ENCODE measurements around the gene ATXN1. TPM values are rescaled to one million over a fixed set of nuclear protein-coding genes. Genes with fewer than 3 reads are reported as not detected.

Gene ATXN1
- polyA plus RNA-seq, 1 donor (not counting 4 experiments of a cell fraction or from before 2014, with no cell fraction given), result 9.7 TPM

DNA sequence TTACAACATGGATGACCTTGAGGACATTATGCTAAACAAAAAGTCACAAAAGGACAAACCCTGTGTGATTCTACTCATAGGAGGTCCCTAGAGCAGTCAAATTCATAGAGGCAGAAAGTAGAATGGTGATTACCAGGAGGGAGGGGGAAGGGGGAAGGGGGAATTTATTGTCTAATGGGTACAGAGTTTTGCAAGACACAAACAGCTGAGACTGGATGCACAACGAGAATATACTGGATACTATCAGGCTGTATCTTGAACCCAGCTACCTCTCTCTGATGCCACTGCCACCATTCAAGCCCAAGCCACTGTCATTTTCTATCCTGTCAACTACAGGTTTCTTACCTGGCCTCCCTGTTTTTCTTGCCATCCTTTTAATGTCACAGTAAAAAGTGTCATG is 252.3 kb downstream of the ATXN1 start:
- Histone ChIP-seq H3K4me1 (ENCODE audit: control insufficient read depth, extremely low read depth, insufficient read depth, low read length) (peaks cover 16% of the 10 kb centered on the region), H3K9me1 (ENCODE audit: control insufficient read depth, extremely low read depth, insufficient read depth, low read length) (no peaks in the 10 kb centered on the region), H3K4me2 (ENCODE audit: control insufficient read depth, extremely low read depth, insufficient read depth, low read depth, low read length) (no peak overlapping the region), H2AFZ (ENCODE audit: control insufficient read depth, low read length) (no peak overlapping the region), H3K4me3 (ENCODE audit: control insufficient read depth in 2 of 3, extremely low read depth in 1 of 3, insufficient read depth in 2 of 3, low read depth in 1 of 3, low read length in 3 of 3) (no peak overlapping the region), H3K79me2 (ENCODE audit: control insufficient read depth, insufficient read depth, low read length) (no peaks in the 10 kb centered on the region), H3K9me3 (ENCODE audit: control insufficient read depth, low read depth, low read length) (no peaks in the 10 kb centered on the region), H3K27ac (ENCODE audit: control insufficient read depth, insufficient read depth, low read length) (no peak overlapping the region), H3K27me3 (ENCODE audit: control insufficient read depth, extremely low read depth, insufficient read depth, low read length) (no peaks in the 10 kb centered on the region), H3K36me3 (ENCODE audit: control insufficient read depth in 2 of 2, extremely low read depth in 1 of 2, insufficient read depth in 2 of 2, low read length in 2 of 2) (peaks cover 0 to 3% of the 10 kb centered on the region in 2 experiments), H3K9ac (ENCODE audit: control insufficient read depth, extremely low read depth, insufficient read depth, low read length) (no peak overlapping the region), H4K20me1 (ENCODE audit: control insufficient read depth, extremely low read depth, insufficient read depth, low read length) (no peaks in the 10 kb centered on the region)
- TF ChIP-seq EZH2 (IDR thresholded peaks at IDR 0.05; ENCODE audit: low read length) (no peak), CTCF (optimal IDR thresholded peaks at IDR 0.05 in 1 of 3, IDR thresholded peaks at IDR 0.05 in 1 of 3, conservative IDR thresholded peaks at IDR 0.05 in 1 of 3; ENCODE audit: extremely low read depth in 1 of 3, insufficient read depth in 2 of 3, low read length in 3 of 3) (no peak)
- FAIRE-seq (no peak), DNase-seq (ENCODE audit: low read depth, low spot score) (no peak)
- dilution Hi-C loops (cut with MboI; ENCODE audit: extremely low pct_ligation_motif_present, low sequenced_read_pairs), result no loop called here

DNA sequence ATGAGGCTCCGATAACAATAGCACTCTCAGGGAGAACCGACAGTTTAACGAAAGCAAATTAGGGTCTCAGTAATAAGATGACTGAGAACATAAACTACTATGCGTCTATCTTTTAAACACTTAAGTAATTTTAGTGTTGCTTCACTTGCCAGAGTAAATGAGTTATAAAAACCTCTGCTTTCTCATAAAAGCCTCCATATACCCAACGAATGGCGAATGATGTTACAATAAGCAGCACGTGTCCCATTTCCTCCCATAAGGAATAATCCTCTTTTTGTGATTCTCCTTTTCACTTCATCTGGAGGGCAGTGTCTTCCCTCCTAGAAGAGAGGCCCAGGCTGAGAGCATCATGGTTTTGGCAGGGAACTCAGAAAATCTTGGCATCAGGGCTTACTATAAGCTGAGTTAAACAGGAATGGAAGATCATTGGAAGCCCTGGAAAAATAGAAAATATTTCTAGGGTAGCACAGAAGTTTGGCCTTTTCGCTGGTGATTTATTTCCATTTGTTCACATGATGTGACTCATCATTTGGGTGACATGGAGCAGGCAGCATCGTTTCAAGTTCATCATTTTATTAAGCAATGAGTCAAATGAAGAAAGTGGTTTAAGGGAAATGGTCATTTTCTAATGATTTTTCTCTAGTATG is 255.4 kb downstream of the ATXN1 start:
- TF ChIP-seq CTCF (optimal IDR thresholded peaks at IDR 0.05 in 1 of 3, IDR thresholded peaks at IDR 0.05 in 1 of 3, conservative IDR thresholded peaks at IDR 0.05 in 1 of 3; ENCODE audit: extremely low read depth in 1 of 3, insufficient read depth in 2 of 3, low read length in 3 of 3), result no peak
- no peak for TF ChIP-seq EZH2 (IDR thresholded peaks at IDR 0.05; ENCODE audit: low read length)
- DNase-seq (ENCODE audit: low read depth, low spot score) (no peak), FAIRE-seq (no peak)
- no peak overlapping the region for H3K27ac ChIP-seq (ENCODE audit: control insufficient read depth, insufficient read depth, low read length)
- no peaks in the 10 kb centered on the region for H3K36me3 ChIP-seq (ENCODE audit: control insufficient read depth in 2 of 2, extremely low read depth in 1 of 2, insufficient read depth in 2 of 2, low read length in 2 of 2)
- no peak overlapping the region for H3K4me3 ChIP-seq (ENCODE audit: control insufficient read depth in 2 of 3, extremely low read depth in 1 of 3, insufficient read depth in 2 of 3, low read depth in 1 of 3, low read length in 3 of 3)
- H3K79me2 ChIP-seq (ENCODE audit: control insufficient read depth, insufficient read depth, low read length), result no peaks in the 10 kb centered on the region
- no peak overlapping the region for H3K4me2 ChIP-seq (ENCODE audit: control insufficient read depth, extremely low read depth, insufficient read depth, low read depth, low read length)
- no peaks in the 10 kb centered on the region for H3K9me1 ChIP-seq (ENCODE audit: control insufficient read depth, extremely low read depth, insufficient read depth, low read length)
- no peak overlapping the region for H2AFZ ChIP-seq (ENCODE audit: control insufficient read depth, low read length)
- dilution Hi-C loops (cut with MboI; ENCODE audit: extremely low pct_ligation_motif_present, low sequenced_read_pairs), result no loop called here
- H4K20me1 ChIP-seq (ENCODE audit: control insufficient read depth, extremely low read depth, insufficient read depth, low read length), result no peaks in the 10 kb centered on the region
- no peaks in the 10 kb centered on the region for H3K27me3 ChIP-seq (ENCODE audit: control insufficient read depth, extremely low read depth, insufficient read depth, low read length)
- H3K4me1 ChIP-seq (ENCODE audit: control insufficient read depth, extremely low read depth, insufficient read depth, low read length), result peaks cover under 1% of the 10 kb centered on the region
- no peak overlapping the region for H3K9ac ChIP-seq (ENCODE audit: control insufficient read depth, extremely low read depth, insufficient read depth, low read length)
- no peaks in the 10 kb centered on the region for H3K9me3 ChIP-seq (ENCODE audit: control insufficient read depth, low read depth, low read length)

Data from keratinocyte (primary cell).